Naive B cell (primary cell): ENCODE measurements around the gene SPIRE2. TPM values are rescaled to one million over a fixed set of nuclear protein-coding genes. Genes with fewer than 3 reads are reported as not detected.

Experiments used
- ATAC-seq, 2 donors: fragments of 150-1000 bp; cut with Tn5 transposase; 2 replicates each; pipeline ENCODE4 v1.10.0; 2021; ENCODE audit warnings: low read depth in 2 of 2, mild to moderate bottlenecking in 2 of 2, moderate library complexity in 2 of 2
- DNase-seq: peaks from one replicate; pipeline ENCODE4 v3.0.0; 2022
- H3K27ac Mint-ChIP-seq, 6 donors: one replicate each; pipeline ENCODE4 v1.8.0; 2020 to 2022; ENCODE audit warnings: mild to moderate bottlenecking in 6 of 6, mixed read lengths in 6 of 6, moderate library complexity in 5 of 6, inconsistent platforms in 2 of 6
- H3K27me3 Mint-ChIP-seq, 3 donors: one replicate each; pipeline ENCODE4 v1.8.0; 2021 to 2022; ENCODE audit warnings: mixed read lengths in 3 of 3, mild to moderate bottlenecking in 1 of 3
- H3K36me3 Mint-ChIP-seq, 2 donors: one replicate each; pipeline ENCODE4 v1.8.0; 2020 to 2022; ENCODE audit warnings: mixed read lengths in 2 of 2, inconsistent platforms in 1 of 2, mild to moderate bottlenecking in 1 of 2
- H3K4me1 Mint-ChIP-seq, 3 donors: one replicate each; pipeline ENCODE4 v1.8.0; 2020 to 2022; ENCODE audit warnings: mixed read lengths in 3 of 3, inconsistent platforms in 1 of 3, mild to moderate bottlenecking in 1 of 3, moderate library complexity in 1 of 3
- H3K4me3 Mint-ChIP-seq, 8 donors: one replicate each; pipeline ENCODE4 v1.8.0; 2020 to 2022; ENCODE audit warnings: mild to moderate bottlenecking in 8 of 8, mixed read lengths in 8 of 8, moderate library complexity in 8 of 8, inconsistent platforms in 2 of 8
- H3K9me3 Mint-ChIP-seq, 7 donors: one replicate each; pipeline ENCODE4 v1.8.0; 2020 to 2022; ENCODE audit warnings: mixed read lengths in 7 of 7, mild to moderate bottlenecking in 5 of 7, inconsistent platforms in 2 of 7, moderate library complexity in 1 of 7
- polyA plus RNA-seq, 6 donors: library from polyadenylated mRNA; unstranded; fragments of 300-500 nt; fragmentation: Illumina TruSeq; gene quantifications; one replicate each; pipeline ENCODE4 v1.2.3, GENCODE V29; 2021; ENCODE audit warnings: low read depth in 6 of 6

SPIRE2 gene
- polyA plus RNA-seq, 6 donors from 2014 or later, result 0.09 to 0.57 (median 0.20) TPM; not detected in 3

GRCh38 chr16:89890886-89891657 lies 62.8 kb downstream of the SPIRE2 start:
- Mint-ChIP-seq H3K27ac (peak overlapping the region in 1 of 6 donors; percentile 11), H3K9me3 (no peaks in the 10 kb centered on the region), H3K36me3 (peaks cover 0 to 4% of the 10 kb centered on the region in 2 donors), H3K27me3 (no peaks in the 10 kb centered on the region), H3K4me1 (peaks cover 2 to 5% (median 4%) of the 10 kb centered on the region in 3 donors), H3K4me3 (no peak overlapping the region)
- ATAC-seq, result no peak
- DNase-seq, result no peak

- ATAC-seq, result no peak
- Mint-ChIP-seq H3K4me1 (peaks cover 2 to 5% (median 4%) of the 10 kb centered on the region in 3 donors), H3K27me3 (no peaks in the 10 kb centered on the region), H3K27ac (peak overlapping the region in 1 of 6 donors; percentile 60), H3K9me3 (no peaks in the 10 kb centered on the region), H3K4me3 (no peak overlapping the region), H3K36me3 (peaks cover 0 to 4% of the 10 kb centered on the region in 2 donors)
- no peak for DNase-seq
Measured at GRCh38 chr16:89892055-89892630, 63.9 kb downstream of the SPIRE2 start.

GRCh38 chr16:89892635-89893034 lies 64.4 kb downstream of the SPIRE2 start:
- ATAC-seq (no peak), DNase-seq (no peak)
- Mint-ChIP-seq H3K4me1 (peaks cover 0 to 5% (median 4%) of the 10 kb centered on the region in 3 donors), H3K27me3 (no peaks in the 10 kb centered on the region), H3K36me3 (peaks cover 0 to 4% of the 10 kb centered on the region in 2 donors), H3K4me3 (no peak overlapping the region), H3K9me3 (no peaks in the 10 kb centered on the region), H3K27ac (peak overlapping the region in 2 of 6 donors; percentile 20 to 38)

- peaks cover 6 to 7% of the 10 kb centered on the region in 2 donors for H3K36me3 Mint-ChIP-seq
- no peaks in the 10 kb centered on the region for H3K9me3 Mint-ChIP-seq
- no peaks in the 10 kb centered on the region for H3K27me3 Mint-ChIP-seq
- no peak overlapping the region for H3K4me3 Mint-ChIP-seq
- no peak for DNase-seq
- H3K4me1 Mint-ChIP-seq, result peaks cover 0 to 6% (median 5%) of the 10 kb centered on the region in 3 donors
- peak overlapping the region in 1 of 6 donors; percentile 18 for H3K27ac Mint-ChIP-seq
- peak in 1 of 2 donors; percentile 20 for ATAC-seq
Measured at GRCh38 chr16:89893642-89894548, 65.6 kb downstream of the SPIRE2 start.

- Mint-ChIP-seq H3K9me3 (no peaks in the 10 kb centered on the region), H3K27ac (no peak overlapping the region), H3K36me3 (peaks cover 7 to 9% of the 10 kb centered on the region in 2 donors), H3K4me1 (peaks cover 0 to 7% (median 0%) of the 10 kb centered on the region in 3 donors), H3K27me3 (no peaks in the 10 kb centered on the region), H3K4me3 (no peak overlapping the region)
- no peak for DNase-seq
- ATAC-seq, result no peak
Measured at GRCh38 chr16:89895482-89896250, 67.4 kb downstream of the SPIRE2 start.

- DNase-seq (no peak), ATAC-seq (no peak)
- Mint-ChIP-seq H3K4me3 (no peak overlapping the region), H3K27me3 (no peaks in the 10 kb centered on the region), H3K9me3 (no peaks in the 10 kb centered on the region), H3K36me3 (peaks cover 7 to 9% of the 10 kb centered on the region in 2 donors), H3K4me1 (peaks cover 0 to 3% (median 0%) of the 10 kb centered on the region in 3 donors), H3K27ac (no peak overlapping the region)
Measured at GRCh38 chr16:89897204-89897603, 68.9 kb downstream of the SPIRE2 start.

GRCh38 chr16:89898201-89898967 lies 70.1 kb downstream of the SPIRE2 start:
- Mint-ChIP-seq H3K9me3 (no peaks in the 10 kb centered on the region), H3K27ac (peak overlapping the region in 3 of 6 donors; percentile 75 to 87 (median 79)), H3K36me3 (peaks cover 7 to 9% of the 10 kb centered on the region in 2 donors), H3K27me3 (no peaks in the 10 kb centered on the region), H3K4me1 (peaks cover 0 to 3% (median 0%) of the 10 kb centered on the region in 3 donors), H3K4me3 (no peak overlapping the region)
- DNase-seq (no peak), ATAC-seq (no peak)

GRCh38 chr16:89899879-89900481 lies 71.7 kb downstream of the SPIRE2 start:
- DNase-seq (no peak), ATAC-seq (no peak)
- Mint-ChIP-seq H3K4me1 (peaks cover 0 to 3% (median 0%) of the 10 kb centered on the region in 3 donors), H3K9me3 (no peaks in the 10 kb centered on the region), H3K27ac (no peak overlapping the region), H3K36me3 (peaks cover 7 to 9% of the 10 kb centered on the region in 2 donors), H3K4me3 (no peak overlapping the region), H3K27me3 (no peaks in the 10 kb centered on the region)

GRCh38 chr16:89900885-89901284 lies 72.6 kb downstream of the SPIRE2 start:
- ATAC-seq (no peak), DNase-seq (no peak)
- peaks cover 7 to 9% of the 10 kb centered on the region in 2 donors for H3K36me3 Mint-ChIP-seq
- no peak overlapping the region for H3K4me3 Mint-ChIP-seq
- H3K4me1 Mint-ChIP-seq, result peaks cover 0 to 3% (median 0%) of the 10 kb centered on the region in 3 donors
- no peaks in the 10 kb centered on the region for H3K27me3 Mint-ChIP-seq
- H3K27ac Mint-ChIP-seq, result no peak overlapping the region
- H3K9me3 Mint-ChIP-seq, result no peaks in the 10 kb centered on the region

GRCh38 chr16:89902980-89903379 lies 74.7 kb downstream of the SPIRE2 start:
- ATAC-seq, result no peak
- H3K36me3 Mint-ChIP-seq, result peaks cover 7 to 9% of the 10 kb centered on the region in 2 donors

GRCh38 chr16:89903908-89904515 lies 75.7 kb downstream of the SPIRE2 start:
- no peak for ATAC-seq
- H3K4me3 Mint-ChIP-seq, result no peak overlapping the region

More at GRCh38 chr16:89902980-89903379, 74.7 kb downstream of the SPIRE2 start:
- Mint-ChIP-seq H3K27ac (no peak overlapping the region), H3K27me3 (no peaks in the 10 kb centered on the region), H3K9me3 (no peaks in the 10 kb centered on the region), H3K4me1 (peaks cover 0 to 3% (median 0%) of the 10 kb centered on the region in 3 donors), H3K4me3 (no peak overlapping the region)
- DNase-seq, result no peak

More at GRCh38 chr16:89903908-89904515, 75.7 kb downstream of the SPIRE2 start:
- peaks cover 0 to 4% (median 3%) of the 10 kb centered on the region in 3 donors for H3K4me1 Mint-ChIP-seq
- no peaks in the 10 kb centered on the region for H3K27me3 Mint-ChIP-seq
- no peak for DNase-seq
- H3K36me3 Mint-ChIP-seq, result peaks cover 1 to 3% of the 10 kb centered on the region in 2 donors
- no peaks in the 10 kb centered on the region for H3K9me3 Mint-ChIP-seq
- H3K27ac Mint-ChIP-seq, result no peak overlapping the region
